WI38 (cell line): Measurements from ENCODE around the gene PAX2.
A peak's percentile ranks its signal among the peaks of the same experiment; 100 is the strongest.

Experiments used
- H3K4me3 ChIP-seq: 2 replicates; pipeline ENCODE4 v1.5.1; 2011; ENCODE audit warnings: low read depth, mild to moderate bottlenecking, control low read depth, low read length
- CTCF ChIP-seq: IDR thresholded peaks from 2 replicates; pipeline ENCODE4 v1.5.1; 2012; ENCODE audit warnings: low read depth, mild to moderate bottlenecking, control low read depth, low read length

The PAX2 gene

GRCh38 chr10:100826031-100826651 lies 80.8 kb downstream of the PAX2 start:
- TF ChIP-seq CTCF = no peak
- no peak overlapping the region for H3K4me3 ChIP-seq

- TF ChIP-seq CTCF = no peak
Measured at GRCh38 chr10:100826661-100826982, 81.2 kb downstream of the PAX2 start.

GRCh38 chr10:100826983-100827818 lies 81.8 kb downstream of the PAX2 start:
- TF ChIP-seq CTCF = no peak
- H3K4me3 ChIP-seq = no peak overlapping the region

More at GRCh38 chr10:100826661-100826982, 81.2 kb downstream of the PAX2 start:
- no peak overlapping the region for H3K4me3 ChIP-seq

GRCh38 chr10:100827819-100828737 lies 82.7 kb downstream of the PAX2 start:
- H3K4me3 ChIP-seq = peak overlapping the region; percentile 17; the same call in 1 of the 2 replicates
- TF ChIP-seq CTCF = no peak

- H3K4me3 ChIP-seq = no peak overlapping the region
- TF ChIP-seq CTCF = no peak
Measured at GRCh38 chr10:100828738-100829096, 83.3 kb downstream of the PAX2 start.

- no peak overlapping the region for H3K4me3 ChIP-seq
- TF ChIP-seq CTCF = no peak
Measured at GRCh38 chr10:100829097-100829870, 83.9 kb downstream of the PAX2 start.
